DND-41 (cell line): ENCODE measurements around the gene GTF3C5.

Experiments used
- ATAC-seq: fragments of 200-7000 bp; cut with Tn5 transposase; 3 replicates; pipeline ENCODE4 v1.9.1; 2021; ENCODE audit warnings: low read depth; ENCODE audit not compliant: insufficient read depth
- DNase-seq: peaks from one replicate; pipeline ENCODE4 v3.0.0-alpha.2; 2020
- H2AFZ ChIP-seq: 2 replicates; pipeline ENCODE4 v1.6.0; 2012; ENCODE audit warnings: low read depth, low read length
- H3K27ac ChIP-seq: 2 replicates; pipeline ENCODE4 v1.5.1; 2012; ENCODE audit warnings: low read length, inconsistent platforms
- H3K27me3 ChIP-seq: fragments of 200-600 bp; sonication (generic); 2 replicates; pipeline ENCODE4 v1.6.0; 2012; ENCODE audit warnings: low read length, mild to moderate bottlenecking, inconsistent platforms; ENCODE audit not compliant: insufficient read depth, poor library complexity
- H3K36me3 ChIP-seq: 2 replicates; pipeline ENCODE4 v1.5.1; 2012; ENCODE audit warnings: low read length, inconsistent platforms; ENCODE audit not compliant: insufficient read depth
- H3K4me1 ChIP-seq: 2 replicates; pipeline ENCODE4 v1.5.1; 2012; ENCODE audit warnings: mild to moderate bottlenecking, low read length; ENCODE audit not compliant: insufficient read depth
- H3K4me2 ChIP-seq: 2 replicates; pipeline ENCODE4 v1.6.0; 2012; ENCODE audit warnings: mild to moderate bottlenecking, moderate library complexity, low read length, inconsistent platforms; ENCODE audit not compliant: insufficient read depth
- H3K4me3 ChIP-seq, 2 experiments: fragments of 200-600 bp in 1 of 2; shearing (Covaris generic) in 1 of 2; 2 replicates each; pipeline ENCODE4 v1.5.1; 2012 to 2016; ENCODE audit warnings: inconsistent platforms in 2 of 2, low read length in 2 of 2, mild to moderate bottlenecking in 2 of 2, low read depth in 1 of 2, moderate library complexity in 1 of 2
- H3K79me2 ChIP-seq: 2 replicates; pipeline ENCODE4 v1.6.0; 2012; ENCODE audit warnings: low read length, inconsistent platforms; ENCODE audit not compliant: insufficient read depth
- H3K9ac ChIP-seq: 2 replicates; pipeline ENCODE4 v1.6.0; 2012; ENCODE audit warnings: low read depth, mild to moderate bottlenecking, inconsistent platforms, low read length, moderate library complexity
- H3K9me3 ChIP-seq: 2 replicates; pipeline ENCODE4 v1.5.1; 2012; ENCODE audit warnings: low read length, moderate library complexity, mild to moderate bottlenecking, inconsistent platforms; ENCODE audit not compliant: insufficient read depth, severe bottlenecking
- H4K20me1 ChIP-seq: 2 replicates; pipeline ENCODE4 v1.6.0; 2012; ENCODE audit warnings: low read length; ENCODE audit not compliant: insufficient read depth
- EZH2 ChIP-seq: IDR thresholded peaks from 3 replicates; pipeline ENCODE4 v1.6.1; 2012; ENCODE audit warnings: borderline replicate concordance, low read depth, mild to moderate bottlenecking, moderate library complexity, low read length, inconsistent platforms; ENCODE audit not compliant: severe bottlenecking
- TF ChIP-seq, protein P1 (sequence below): IDR thresholded peaks from 2 replicates; pipeline ENCODE4 v1.5.1; 2012; ENCODE audit warnings: borderline replicate concordance, low read length, moderate library complexity, mild to moderate bottlenecking; ENCODE audit not compliant: poor library complexity, severe bottlenecking; ENCODE audit errors: extremely low read depth

GTF3C5 gene

GRCh38 chr9:132993511-132993939 lies 37.3 kb upstream of the GTF3C5 start:
- Histone ChIP-seq H2AFZ (no peak overlapping the region), H3K27ac (no peak overlapping the region), H3K9me3 (no peaks in the 10 kb centered on the region), H3K9ac (no peak overlapping the region), H3K36me3 (no peaks in the 10 kb centered on the region), H3K27me3 (peaks cover 8% of the 10 kb centered on the region), H3K4me3 (no peak overlapping the region), H3K4me2 (no peak overlapping the region), H3K4me1 (no peaks in the 10 kb centered on the region), H4K20me1 (no peaks in the 10 kb centered on the region; the same call in 1 of the 2 replicates), H3K79me2 (no peaks in the 10 kb centered on the region)
- ATAC-seq (no peak), DNase-seq (no peak)
- no peak for TF ChIP-seq EZH2
- TF ChIP-seq, protein P1, sequence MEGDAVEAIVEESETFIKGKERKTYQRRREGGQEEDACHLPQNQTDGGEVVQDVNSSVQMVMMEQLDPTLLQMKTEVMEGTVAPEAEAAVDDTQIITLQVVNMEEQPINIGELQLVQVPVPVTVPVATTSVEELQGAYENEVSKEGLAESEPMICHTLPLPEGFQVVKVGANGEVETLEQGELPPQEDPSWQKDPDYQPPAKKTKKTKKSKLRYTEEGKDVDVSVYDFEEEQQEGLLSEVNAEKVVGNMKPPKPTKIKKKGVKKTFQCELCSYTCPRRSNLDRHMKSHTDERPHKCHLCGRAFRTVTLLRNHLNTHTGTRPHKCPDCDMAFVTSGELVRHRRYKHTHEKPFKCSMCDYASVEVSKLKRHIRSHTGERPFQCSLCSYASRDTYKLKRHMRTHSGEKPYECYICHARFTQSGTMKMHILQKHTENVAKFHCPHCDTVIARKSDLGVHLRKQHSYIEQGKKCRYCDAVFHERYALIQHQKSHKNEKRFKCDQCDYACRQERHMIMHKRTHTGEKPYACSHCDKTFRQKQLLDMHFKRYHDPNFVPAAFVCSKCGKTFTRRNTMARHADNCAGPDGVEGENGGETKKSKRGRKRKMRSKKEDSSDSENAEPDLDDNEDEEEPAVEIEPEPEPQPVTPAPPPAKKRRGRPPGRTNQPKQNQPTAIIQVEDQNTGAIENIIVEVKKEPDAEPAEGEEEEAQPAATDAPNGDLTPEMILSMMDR = no peak

- Histone ChIP-seq H3K9me3 (no peaks in the 10 kb centered on the region), H3K36me3 (no peaks in the 10 kb centered on the region), H3K79me2 (no peaks in the 10 kb centered on the region), H3K4me2 (no peak overlapping the region), H3K27me3 (peaks cover 8% of the 10 kb centered on the region), H3K9ac (no peak overlapping the region), H2AFZ (no peak overlapping the region), H3K4me3 (no peak overlapping the region), H3K4me1 (no peaks in the 10 kb centered on the region), H4K20me1 (no peaks in the 10 kb centered on the region; the same call in 1 of the 2 replicates), H3K27ac (no peak overlapping the region)
- DNase-seq (no peak), ATAC-seq (no peak)
- TF ChIP-seq EZH2 = no peak
- TF ChIP-seq, protein P1 = no peak
These were observed 36.2 kb upstream of the GTF3C5 start for GRCh38 chr9:132994410-132995120.

- Histone ChIP-seq H3K27me3 (peaks cover 8% of the 10 kb centered on the region), H3K79me2 (no peaks in the 10 kb centered on the region), H3K36me3 (no peaks in the 10 kb centered on the region), H4K20me1 (no peaks in the 10 kb centered on the region; the same call in 1 of the 2 replicates), H3K4me2 (no peak overlapping the region), H3K9ac (no peak overlapping the region), H3K27ac (no peak overlapping the region), H3K4me1 (no peaks in the 10 kb centered on the region), H2AFZ (no peak overlapping the region), H3K4me3 (no peak overlapping the region), H3K9me3 (no peaks in the 10 kb centered on the region)
- no peak for ATAC-seq
- no peak for DNase-seq
- TF ChIP-seq EZH2 = no peak
- TF ChIP-seq, protein P1 = no peak
These were observed 35.7 kb upstream of the GTF3C5 start for GRCh38 chr9:132995121-132995420.
